HCT116 (cell line): Measurements from ENCODE around the gene QRFPR. TPM values are rescaled to one million over a fixed set of nuclear protein-coding genes. Genes with fewer than 3 reads are reported as not detected.

Experiments
- ATAC-seq: fragments of 200-7000 bp; cut with Tn5 transposase; 2 replicates; pipeline ENCODE4 v1.9.1; 2020; ENCODE audit warnings: mild to moderate bottlenecking, moderate library complexity
- BruUV-seq: library from RNA; stranded (reverse); fragments of 400-500 nt; replicated peaks from 2 replicates; lab custom pipeline; 2021; lab: Mats Ljungman, UMichigan
- CTCF ChIA-PET: fragments of 300-600 bp; sonication (Branson Sonifier 250); formaldehyde crosslinking; loops from one replicate; lab custom pipeline; 2021; ENCODE audit warnings: antibody characterized with exemption; lab: Charles Lee
- POLR2A ChIA-PET: fragments of 300-600, 350-600 bp; sonication (Branson Sonifier 250); formaldehyde crosslinking; loops from one replicate; lab custom pipeline; 2021; ENCODE audit warnings: antibody characterized with exemption; lab: Charles Lee
- RAD21 ChIA-PET, 2 experiments: fragments of 300-600 bp; sonication (Branson Sonifier 250); formaldehyde crosslinking; loops; one replicate each; lab custom pipeline; 2023; ENCODE audit warnings: low total read pairs in 2 of 2; ENCODE audit not compliant: uncharacterized antibody in 2 of 2, unreplicated experiment in 2 of 2, low non-redundant PET in 1 of 2; lab: Charles Lee
- DNase-seq: peaks from one replicate; pipeline ENCODE4 v3.0.0-alpha.2; 2010; ENCODE audit warnings: low read depth, low spot score
- H2AFZ ChIP-seq: fragments of 200-600 bp; shearing (Covaris generic), sonication (generic); 2 replicates; pipeline ENCODE4 v1.6.1; 2017; ENCODE audit warnings: low read depth, mixed run types, mixed read lengths, antibody characterized with exemption, low read length; ENCODE audit not compliant: poor library complexity, severe bottlenecking
- H3K27ac ChIP-seq: 2 replicates; pipeline ENCODE4 v1.5.1; 2012; ENCODE audit warnings: low read depth, low read length
- H3K27me3 ChIP-seq: fragments of 200-600 bp; sonication (generic); 2 replicates; pipeline ENCODE4 v1.6.1; 2016; ENCODE audit warnings: mixed run types, low read length, mixed read lengths; ENCODE audit not compliant: insufficient read depth
- H3K36me3 ChIP-seq, 2 experiments: fragments of 200-500 bp in 1 of 2; fragments of 200-600 bp in 1 of 2; sonication (Bioruptor generic) in 1 of 2; sonication (generic) in 1 of 2; 2 replicates each; pipeline versions ENCODE4 v1.5.1 to v1.6.1; 2014 to 2016; ENCODE audit warnings: low read length in 2 of 2, inconsistent platforms in 1 of 2, mixed read lengths in 1 of 2, mixed run types in 1 of 2; ENCODE audit not compliant: insufficient read depth in 2 of 2, control insufficient read depth in 1 of 2
- H3K4me1 ChIP-seq, 2 experiments: fragments of 200-600 bp in 1 of 2; sonication (generic) in 1 of 2; 2 replicates each; pipeline versions ENCODE4 v1.5.1 to v1.6.1; 2012 to 2017; ENCODE audit warnings: low read length in 2 of 2, inconsistent platforms in 1 of 2, mild to moderate bottlenecking in 1 of 2, mixed read lengths in 1 of 2, mixed run types in 1 of 2, moderate library complexity in 1 of 2; ENCODE audit not compliant: insufficient read depth in 2 of 2, control insufficient read depth in 1 of 2
- H3K4me2 ChIP-seq: fragments of 200-600 bp; sonication (generic); 2 replicates; pipeline ENCODE4 v1.6.1; 2017; ENCODE audit warnings: mixed run types, low read length, mixed read lengths
- H3K4me3 ChIP-seq, 2 experiments: fragments of 200-600 bp in 1 of 2; sonication (generic) in 1 of 2; replicated peaks in 1 of 2; 2 replicates each; pipeline ENCODE4 v1.5.1; 2011 to 2016; ENCODE audit warnings: low read length in 2 of 2, control low read depth in 1 of 2, low read depth in 1 of 2, mild to moderate bottlenecking in 1 of 2, mixed read lengths in 1 of 2, mixed run types in 1 of 2
- H3K79me2 ChIP-seq: fragments of 200-600 bp; sonication (generic); 2 replicates; pipeline ENCODE4 v1.6.1; 2017; ENCODE audit warnings: mild to moderate bottlenecking, mixed run types, low read length, moderate library complexity, mixed read lengths; ENCODE audit not compliant: insufficient read depth
- H3K9ac ChIP-seq: fragments of 200-600 bp; sonication (generic); 2 replicates; pipeline ENCODE4 v1.6.1; 2016; ENCODE audit warnings: low read length, mixed read lengths
- H3K9me2 ChIP-seq: fragments of 200-600 bp; sonication (generic), shearing (Covaris generic); 2 replicates; pipeline ENCODE4 v1.6.1; 2017; ENCODE audit warnings: mixed run types, mild to moderate bottlenecking, moderate library complexity; ENCODE audit not compliant: insufficient read depth
- H3K9me3 ChIP-seq, 2 experiments: fragments of 200-500 bp in 1 of 2; fragments of 200-600 bp in 1 of 2; sonication (Bioruptor generic) in 1 of 2; sonication (generic) in 1 of 2; 2 replicates each; pipeline ENCODE4 v1.6.1; 2014 to 2017; ENCODE audit warnings: low read length in 2 of 2, mixed read lengths in 2 of 2, inconsistent platforms in 1 of 2, low read depth in 1 of 2, mild to moderate bottlenecking in 1 of 2, mixed run types in 1 of 2, moderate library complexity in 1 of 2; ENCODE audit not compliant: control insufficient read depth in 1 of 2, insufficient read depth in 1 of 2
- H4K20me1 ChIP-seq: fragments of 200-600 bp; sonication (generic), shearing (Covaris generic); 2 replicates; pipeline ENCODE4 v1.6.1; 2017; ENCODE audit warnings: mixed run types, mild to moderate bottlenecking, moderate library complexity; ENCODE audit not compliant: insufficient read depth
- ATF3 ChIP-seq: IDR thresholded peaks from 2 replicates; pipeline ENCODE4 v1.6.1; 2012
- ELF1 ChIP-seq: IDR thresholded peaks from 2 replicates; pipeline ENCODE4 v1.6.1; 2012; ENCODE audit warnings: low read depth, borderline replicate concordance
- EZH2 ChIP-seq: fragments of 200-600 bp; sonication (generic); IDR thresholded peaks from 2 replicates; pipeline ENCODE4 v1.6.1; 2017; ENCODE audit warnings: antibody characterized with exemption, mixed run types
- FOSL1 ChIP-seq: IDR thresholded peaks from 2 replicates; pipeline ENCODE4 v1.6.1; 2012; ENCODE audit warnings: low read depth
- JUND ChIP-seq: IDR thresholded peaks from 2 replicates; pipeline ENCODE4 v1.6.1; 2012
- MAX ChIP-seq: IDR thresholded peaks from 2 replicates; pipeline ENCODE4 v1.6.1; 2012
- POLR2A ChIP-seq: IDR thresholded peaks from 2 replicates; pipeline ENCODE4 v1.7.0; 2011; ENCODE audit warnings: borderline replicate concordance; ENCODE audit not compliant: insufficient read depth, insufficient read length; ENCODE audit errors: extremely low read depth
- SIN3A ChIP-seq: IDR thresholded peaks from 2 replicates; pipeline ENCODE4 v1.6.1; 2012; ENCODE audit warnings: low read depth
- YY1 ChIP-seq: IDR thresholded peaks from 2 replicates; pipeline ENCODE4 v1.6.1; 2011; ENCODE audit warnings: low read length, low read depth, moderate library complexity, mild to moderate bottlenecking; ENCODE audit not compliant: insufficient replicate concordance; ENCODE audit errors: extremely low read depth
- intact Hi-C: fragments of 100-400 bp; cut with micrococcal nuclease; formaldehyde crosslinking; loops from 2 replicates; pipeline ENCODE4 v1.10.0; 2022
- total RNA-seq: library from RNA; stranded (reverse); gene quantifications from one replicate; pipeline ENCODE4 v1.2.1, GENCODE V29; 2021; ENCODE audit not compliant: unreplicated experiment

QRFPR gene
- total RNA-seq, 1 experiment from 2014 or later, result not detected

DNA sequence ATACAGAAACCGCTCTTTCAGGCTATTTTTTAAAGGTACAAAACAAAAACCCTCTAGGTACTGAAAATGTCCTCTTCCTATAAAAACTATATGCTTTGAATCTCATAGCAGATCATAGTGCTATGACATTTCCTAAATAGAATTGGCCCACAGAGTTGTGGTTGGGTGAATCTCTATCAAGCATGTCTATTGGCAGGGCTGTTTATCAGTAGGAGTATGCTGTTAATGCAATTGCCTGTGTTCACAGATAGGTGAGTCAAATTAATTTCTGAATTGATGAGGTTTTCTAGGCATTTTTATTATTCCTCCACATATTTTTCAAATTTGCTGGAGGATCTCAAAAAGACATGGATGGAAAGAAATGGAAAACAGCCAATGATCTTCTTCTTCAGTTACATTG lies 73.9 kb downstream of the QRFPR start:
- TF ChIP-seq MAX (no peak), POLR2A (no peak), ATF3 (no peak), JUND (no peak), SIN3A (no peak), EZH2 (no peak), FOSL1 (no peak), ELF1 (no peak), YY1 (no peak)
- H3K4me3 ChIP-seq, result no peak overlapping the region
- POLR2A ChIA-PET, result no interaction called here
- intact Hi-C loops, result loop anchor here (1.0 to 10.0 kb wide), 4 partner anchors 210 to 1235 kb away; no protein-coding TSS in a partner anchor
- no peak overlapping the region for H3K4me2 ChIP-seq
- H3K9me3 ChIP-seq, result no peaks in the 10 kb centered on the region
- no peak overlapping the region for H3K27ac ChIP-seq
- H4K20me1 ChIP-seq, result no peaks in the 10 kb centered on the region
- no peaks in the 10 kb centered on the region for H3K79me2 ChIP-seq
- H3K9me2 ChIP-seq, result no peaks in the 10 kb centered on the region
- peaks cover 0 to 4% of the 10 kb centered on the region in 2 experiments; a peak in 1 of 4 replicates for H3K4me1 ChIP-seq
- no TSS peak for BruUV-seq
- ATAC-seq, result peak; percentile 52; the same call in 1 of the 2 replicates
- RAD21 ChIA-PET, result interaction anchor here (0.9 to 1.1 kb wide), 2 partner anchors 114 kb away, joined by 3 to 4 read pairs; no protein-coding TSS in a partner anchor
- CTCF ChIA-PET, result interaction anchor here (1.0 to 1.7 kb wide), 3 partner anchors 30 to 114 kb away, joined by 3 to 26 read pairs (median 4); no protein-coding TSS in a partner anchor
- no peak for DNase-seq
- no peaks in the 10 kb centered on the region for H3K27me3 ChIP-seq
- H3K36me3 ChIP-seq, result no peaks in the 10 kb centered on the region
- no peak overlapping the region for H3K9ac ChIP-seq
- peak overlapping the region; percentile 9 for H2AFZ ChIP-seq

DNA sequence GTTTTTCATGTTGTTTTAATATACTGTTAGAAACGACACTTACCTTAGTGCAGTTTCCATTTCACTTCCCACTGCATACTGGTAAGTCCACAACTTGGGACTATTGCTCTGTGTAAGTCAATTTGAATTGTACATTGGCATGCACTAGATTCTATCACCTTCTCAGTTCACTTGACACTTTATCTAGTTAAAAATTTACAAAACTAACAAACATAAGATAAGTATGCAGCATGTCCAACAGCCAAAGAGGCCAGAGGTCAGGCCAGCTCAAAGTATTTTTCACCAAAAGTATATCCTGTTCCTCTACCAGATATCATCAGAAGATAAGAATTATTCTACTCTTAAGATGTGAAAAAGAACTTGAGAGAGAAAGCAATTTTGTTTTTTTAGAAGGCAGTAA lies 75.9 kb downstream of the QRFPR start:
- RAD21 ChIA-PET, result no interaction called here
- H3K4me2 ChIP-seq, result no peak overlapping the region
- no TSS peak for BruUV-seq
- ATAC-seq, result no peak
- no peaks in the 10 kb centered on the region for H3K9me3 ChIP-seq
- POLR2A ChIA-PET, result no interaction called here
- no peaks in the 10 kb centered on the region for H3K36me3 ChIP-seq
- H3K27me3 ChIP-seq, result no peaks in the 10 kb centered on the region
- H3K27ac ChIP-seq, result no peak overlapping the region
- H3K4me1 ChIP-seq, result peaks cover 0 to 4% of the 10 kb centered on the region in 2 experiments; a peak in 1 of 4 replicates
- intact Hi-C loops, result loop anchor here (5.0 to 10.0 kb wide), 3 partner anchors 208 to 1148 kb away; no protein-coding TSS in a partner anchor
- H3K4me3 ChIP-seq, result no peak overlapping the region
- DNase-seq, result no peak
- H3K79me2 ChIP-seq, result no peaks in the 10 kb centered on the region
- CTCF ChIA-PET, result interaction anchor here (0.9 kb wide), 1 partner anchor 113 kb away, joined by 4 read pairs; no protein-coding TSS in a partner anchor
- H3K9me2 ChIP-seq, result no peaks in the 10 kb centered on the region
- H3K9ac ChIP-seq, result no peak overlapping the region
- no peak for TF ChIP-seq POLR2A
- no peaks in the 10 kb centered on the region for H4K20me1 ChIP-seq
- H2AFZ ChIP-seq, result no peak overlapping the region
